ENCODE measurements around the gene TMEM201. TPM values are rescaled to one million over a fixed set of nuclear protein-coding genes. Genes with fewer than 3 reads are reported as not detected.
"Not testable (repeated sequence)": the region's sequence is repeated elsewhere in the genome, so short reads cannot be mapped to it uniquely, and the experiment has no call there.

The TMEM201 gene
- total RNA-seq, 1 donor from 2014 or later, result 1.9 TPM

- Mint-ChIP-seq H3K4me3 (no peak overlapping the region), H3K36me3 (no peaks in the 10 kb centered on the region), H3K9me3 (no peaks in the 10 kb centered on the region), H3K27ac (no peak overlapping the region), H3K27me3 (ENCODE audit: insufficient read depth, low read depth) (peaks cover 6% of the 10 kb centered on the region), H3K4me1 (peaks cover 7% of the 10 kb centered on the region)
- Histone ChIP-seq H3K27me3 (no peaks in the 10 kb centered on the region), H3K36me3 (no peaks in the 10 kb centered on the region), H3K4me2 (no peak overlapping the region), H3K4me1 (no peaks in the 10 kb centered on the region), H2AFZ (replicated peaks) (no peak overlapping the region), H3K27ac (no peak overlapping the region), H3K79me2 (ENCODE audit: low read depth) (no peaks in the 10 kb centered on the region), H3K9me3 (ENCODE audit: low read depth) (no peaks in the 10 kb centered on the region), H3K9ac (no peak overlapping the region), H3F3A (ENCODE audit: low read depth) (peaks cover 11% of the 10 kb centered on the region), H4K20me1 (ENCODE audit: low read depth) (no peaks in the 10 kb centered on the region), H3K4me3 (no peak overlapping the region)
- TF ChIP-seq, protein P1, sequence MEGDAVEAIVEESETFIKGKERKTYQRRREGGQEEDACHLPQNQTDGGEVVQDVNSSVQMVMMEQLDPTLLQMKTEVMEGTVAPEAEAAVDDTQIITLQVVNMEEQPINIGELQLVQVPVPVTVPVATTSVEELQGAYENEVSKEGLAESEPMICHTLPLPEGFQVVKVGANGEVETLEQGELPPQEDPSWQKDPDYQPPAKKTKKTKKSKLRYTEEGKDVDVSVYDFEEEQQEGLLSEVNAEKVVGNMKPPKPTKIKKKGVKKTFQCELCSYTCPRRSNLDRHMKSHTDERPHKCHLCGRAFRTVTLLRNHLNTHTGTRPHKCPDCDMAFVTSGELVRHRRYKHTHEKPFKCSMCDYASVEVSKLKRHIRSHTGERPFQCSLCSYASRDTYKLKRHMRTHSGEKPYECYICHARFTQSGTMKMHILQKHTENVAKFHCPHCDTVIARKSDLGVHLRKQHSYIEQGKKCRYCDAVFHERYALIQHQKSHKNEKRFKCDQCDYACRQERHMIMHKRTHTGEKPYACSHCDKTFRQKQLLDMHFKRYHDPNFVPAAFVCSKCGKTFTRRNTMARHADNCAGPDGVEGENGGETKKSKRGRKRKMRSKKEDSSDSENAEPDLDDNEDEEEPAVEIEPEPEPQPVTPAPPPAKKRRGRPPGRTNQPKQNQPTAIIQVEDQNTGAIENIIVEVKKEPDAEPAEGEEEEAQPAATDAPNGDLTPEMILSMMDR (IDR thresholded peaks at IDR 0.05), result no peak
- no peak for TF ChIP-seq EZH2 (IDR thresholded peaks at IDR 0.05)
- no peak for TF ChIP-seq EZH2phosphoT487 (IDR thresholded peaks at IDR 0.05)
- no peak for DNase-seq (ENCODE audit: low spot score)
Measured at GRCh38 chr1:9618909-9619679, 30.4 kb downstream of the TMEM201 start.

- no peaks in the 10 kb centered on the region for H3K9me3 ChIP-seq (ENCODE audit: low read depth)
- no peak overlapping the region for H2AFZ ChIP-seq (replicated peaks)
- DNase-seq (ENCODE audit: low spot score), result no peak
- no peak overlapping the region for H3K9ac ChIP-seq
- no peak overlapping the region for H3K4me2 ChIP-seq
- no peaks in the 10 kb centered on the region for H4K20me1 ChIP-seq (ENCODE audit: low read depth)
- H3K36me3 ChIP-seq, result no peaks in the 10 kb centered on the region
- H3K4me1 Mint-ChIP-seq, result peaks cover 7% of the 10 kb centered on the region
- H3K36me3 Mint-ChIP-seq, result no peaks in the 10 kb centered on the region
- H3K27me3 ChIP-seq, result peaks cover under 1% of the 10 kb centered on the region
- H3K27ac ChIP-seq, result no peak overlapping the region
- H3K4me3 Mint-ChIP-seq, result no peak overlapping the region
- H3K79me2 ChIP-seq (ENCODE audit: low read depth), result no peaks in the 10 kb centered on the region
- no peak overlapping the region for H3K4me3 ChIP-seq
- TF ChIP-seq EZH2phosphoT487 (IDR thresholded peaks at IDR 0.05) (no peak), EZH2 (IDR thresholded peaks at IDR 0.05) (no peak)
- TF ChIP-seq, protein P1 (IDR thresholded peaks at IDR 0.05), result no peak
- H3F3A ChIP-seq (ENCODE audit: low read depth), result peaks cover 3% of the 10 kb centered on the region
- no peaks in the 10 kb centered on the region for H3K4me1 ChIP-seq
- no peak overlapping the region for H3K27ac Mint-ChIP-seq
- H3K27me3 Mint-ChIP-seq (ENCODE audit: insufficient read depth, low read depth), result peaks cover 7% of the 10 kb centered on the region
- H3K9me3 Mint-ChIP-seq, result no peaks in the 10 kb centered on the region
Measured at GRCh38 chr1:9621032-9621431, 32.3 kb downstream of the TMEM201 start.

DNA sequence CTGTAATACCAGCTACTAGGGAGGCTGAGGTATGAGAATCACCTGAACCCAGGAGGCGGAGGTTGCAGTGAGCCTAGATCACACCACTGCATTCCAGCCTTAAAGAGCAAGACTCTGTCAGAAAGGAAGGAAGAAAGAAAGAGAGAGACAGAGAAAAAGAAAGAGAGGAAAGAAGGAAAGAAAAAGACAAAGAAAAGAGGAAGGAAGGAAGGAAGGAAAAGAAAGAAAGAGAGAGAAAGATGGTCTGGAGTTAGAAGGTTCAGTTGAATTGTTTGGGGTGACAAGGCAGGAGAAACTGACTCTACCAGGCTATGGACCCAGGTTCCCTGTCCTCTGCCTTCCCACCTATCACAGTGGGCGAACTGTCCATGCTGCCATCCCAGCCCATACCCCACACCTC lies 35.4 kb downstream of the TMEM201 start:
- no peak overlapping the region for H3K4me3 Mint-ChIP-seq
- H3K27me3 ChIP-seq, result peaks cover 22% of the 10 kb centered on the region

DNA sequence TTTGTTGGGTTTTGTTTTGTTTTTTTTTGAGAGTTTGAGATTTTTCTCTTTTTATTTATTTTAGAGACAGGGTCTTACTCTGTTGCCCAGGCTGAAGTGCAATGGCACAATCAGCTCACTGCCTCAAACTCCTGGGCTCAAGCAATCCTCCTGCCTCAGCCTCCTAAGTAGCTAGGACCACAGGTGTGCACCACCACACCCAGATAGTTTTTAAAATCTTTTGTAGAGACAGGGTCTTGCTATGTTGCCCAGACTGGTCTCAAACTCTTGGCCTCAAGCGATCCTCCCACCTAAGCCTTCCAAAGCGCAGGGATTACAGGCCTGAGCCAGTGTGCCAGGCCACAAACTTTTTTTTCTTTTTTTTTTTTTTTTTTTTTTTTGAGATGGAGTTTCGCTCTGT lies 36.3 kb downstream of the TMEM201 start:
- not testable (repeated sequence) for H3K27ac ChIP-seq; H3K4me3 ChIP-seq; H3K79me2 ChIP-seq (ENCODE audit: low read depth); H3K4me1 ChIP-seq; H3K36me3 Mint-ChIP-seq; H3K9me3 ChIP-seq (ENCODE audit: low read depth); H2AFZ ChIP-seq (replicated peaks); H3K9me3 Mint-ChIP-seq; H3K4me1 Mint-ChIP-seq; H3K27ac Mint-ChIP-seq; H3K4me2 ChIP-seq; H3F3A ChIP-seq (ENCODE audit: low read depth); H3K9ac ChIP-seq; H3K4me3 Mint-ChIP-seq; DNase-seq (ENCODE audit: low spot score); H3K27me3 Mint-ChIP-seq (ENCODE audit: insufficient read depth, low read depth); H4K20me1 ChIP-seq (ENCODE audit: low read depth); H3K36me3 ChIP-seq
- peaks cover 22% of the 10 kb centered on the region for H3K27me3 ChIP-seq

More for the DNA sequence above, 35.4 kb downstream of the TMEM201 start:
- no peak overlapping the region for H3K9ac ChIP-seq
- H3K79me2 ChIP-seq (ENCODE audit: low read depth), result no peaks in the 10 kb centered on the region
- H3K9me3 Mint-ChIP-seq, result no peaks in the 10 kb centered on the region
- H3K4me2 ChIP-seq, result no peak overlapping the region
- H4K20me1 ChIP-seq (ENCODE audit: low read depth), result no peaks in the 10 kb centered on the region
- no peaks in the 10 kb centered on the region for H3K4me1 ChIP-seq
- H3F3A ChIP-seq (ENCODE audit: low read depth), result no peaks in the 10 kb centered on the region
- no peaks in the 10 kb centered on the region for H3K36me3 ChIP-seq
- TF ChIP-seq, protein P1 (IDR thresholded peaks at IDR 0.05), result no peak
- TF ChIP-seq EZH2phosphoT487 (IDR thresholded peaks at IDR 0.05), result no peak
- TF ChIP-seq EZH2 (IDR thresholded peaks at IDR 0.05), result no peak
- no peak overlapping the region for H3K27ac ChIP-seq
- H3K36me3 Mint-ChIP-seq, result no peaks in the 10 kb centered on the region
- H3K27me3 Mint-ChIP-seq (ENCODE audit: insufficient read depth, low read depth), result peaks cover 3% of the 10 kb centered on the region
- DNase-seq (ENCODE audit: low spot score), result no peak
- no peak overlapping the region for H3K27ac Mint-ChIP-seq
- H3K9me3 ChIP-seq (ENCODE audit: low read depth), result no peaks in the 10 kb centered on the region
- H3K4me1 Mint-ChIP-seq, result peaks cover 11% of the 10 kb centered on the region
- H3K4me3 ChIP-seq, result no peak overlapping the region
- no peak overlapping the region for H2AFZ ChIP-seq (replicated peaks)
